RWPE1 (cell line): ENCODE data around the gene THEM4.

Experiments used
- CTCF ChIA-PET: fragments of 350-600 bp; sonication (Branson Sonifier 250); formaldehyde crosslinking; extraction: SDS; loops from one replicate; lab custom pipeline; 2021; lab: Yijun Ruan, JAX
- POLR2A ChIA-PET: fragments of 400-600 bp; formaldehyde crosslinking; extraction: SDS; loops from one replicate; lab custom pipeline; 2020; ENCODE audit warnings: antibody characterized with exemption; ENCODE audit not compliant: low non-redundant PET; lab: Yijun Ruan, JAX
- DNase-seq: peaks from one replicate; pipeline ENCODE4 v3.0.0; 2012; ENCODE audit warnings: low spot score
- H3K27ac ChIP-seq: fragments of 450-650 bp; 2 replicates; pipeline ENCODE4 v1.5.1; 2017
- CTCF ChIP-seq: fragments of 450-650 bp; conservative IDR thresholded peaks from 2 replicates; pipeline ENCODE4 v1.5.1; 2017; ENCODE audit warnings: low read depth, mild to moderate bottlenecking

The THEM4 gene

DNA sequence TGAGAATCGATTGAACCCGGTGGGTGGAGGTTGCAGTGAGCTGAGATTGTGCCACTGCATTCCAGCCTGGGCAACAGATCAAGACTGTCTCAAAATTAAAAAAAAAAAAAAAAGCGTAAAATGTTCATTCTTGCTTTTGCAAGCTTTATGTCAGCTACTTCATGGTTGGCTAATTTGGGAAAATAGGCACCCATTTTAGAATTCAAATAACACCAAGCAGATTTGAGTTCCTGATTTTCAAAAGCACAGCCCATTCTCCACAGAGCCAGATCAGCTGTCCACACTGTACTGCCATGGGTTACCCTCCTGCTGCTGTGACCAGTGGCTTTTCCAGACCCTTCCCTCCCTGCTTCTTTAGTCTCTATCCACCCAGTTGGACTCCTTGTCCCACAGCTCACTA lies 60.2 kb downstream of the THEM4 start:
- H3K27ac ChIP-seq = no peak overlapping the region
- POLR2A ChIA-PET = no interaction called here
- TF ChIP-seq CTCF = no peak
- CTCF ChIA-PET = no interaction called here
- DNase-seq = no peak

DNA sequence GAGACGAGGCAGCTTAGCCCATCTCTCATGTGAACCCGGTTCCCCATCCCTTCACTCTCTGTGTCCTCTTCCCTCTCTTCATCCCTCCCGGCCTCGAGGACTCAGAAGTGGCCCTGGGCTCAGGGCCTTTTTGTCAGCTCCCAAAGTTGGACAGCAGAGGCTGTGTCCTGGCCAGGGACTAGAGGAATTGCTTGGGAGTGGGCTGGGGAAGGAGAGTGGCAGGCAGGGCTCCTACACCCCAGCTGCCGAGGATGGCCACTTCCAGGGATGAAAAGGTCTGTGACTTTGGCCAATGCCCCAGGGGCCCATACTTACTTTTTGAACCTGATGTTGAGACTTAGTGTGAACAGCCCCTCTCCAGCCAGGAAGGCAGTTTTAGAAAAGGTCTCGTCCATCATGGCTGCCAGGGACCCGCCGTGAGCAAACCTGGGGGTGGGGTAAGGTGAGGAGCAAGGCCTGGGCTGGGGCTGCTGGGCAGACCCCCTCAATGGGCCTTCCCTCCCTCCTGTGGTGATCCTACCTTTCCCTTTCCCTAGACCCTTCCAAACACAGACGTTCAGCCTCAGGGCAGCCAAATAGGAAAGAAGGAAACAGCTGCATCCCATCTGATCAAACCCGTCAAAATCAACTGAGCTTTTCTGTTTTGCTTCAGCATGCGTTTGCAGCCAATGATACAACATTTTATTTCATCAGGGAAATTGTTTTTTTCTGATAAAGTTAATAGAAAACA lies 61.3 kb downstream of the THEM4 start:
- ChIA-PET POLR2A (no interaction called here), CTCF (interaction anchor here (1.2 kb wide), 1 partner anchor 12 kb away, joined by 5 read pairs; no protein-coding TSS in a partner anchor)
- H3K27ac ChIP-seq = no peak overlapping the region
- no peak for DNase-seq
- no peak for TF ChIP-seq CTCF

DNA sequence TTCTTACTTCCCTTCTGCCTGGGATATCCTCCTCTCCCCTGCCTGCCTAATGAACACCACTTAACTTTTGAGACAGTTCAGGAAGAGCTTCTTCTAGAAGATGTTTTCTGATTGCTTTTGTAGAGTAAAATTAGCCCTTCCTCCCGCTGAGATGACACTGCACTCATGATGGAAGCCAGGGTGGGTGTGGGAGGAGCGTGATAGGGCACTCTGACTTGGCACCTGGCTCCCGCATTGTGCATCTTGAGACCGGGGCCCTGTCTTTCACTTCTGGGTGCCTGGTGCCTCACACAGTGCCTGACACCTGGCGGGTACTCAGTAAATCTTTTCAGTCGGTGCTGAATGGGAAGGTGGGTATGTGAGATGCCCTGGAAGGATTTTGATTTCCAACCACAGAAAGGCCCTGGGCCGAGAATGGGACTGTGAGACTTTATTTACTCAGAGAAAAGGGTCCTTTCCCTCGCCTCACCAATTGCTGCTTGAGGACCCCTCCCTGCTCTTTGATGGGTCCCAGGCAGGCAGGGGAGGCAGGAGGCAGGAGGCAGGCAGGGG lies 62.5 kb downstream of the THEM4 start:
- POLR2A ChIA-PET = no interaction called here
- no peak overlapping the region for H3K27ac ChIP-seq
- CTCF ChIA-PET = interaction anchor here (0.5 to 1.2 kb wide), 3 partner anchors 10 to 103 kb away, joined by 3 to 10 read pairs (median 5); no protein-coding TSS in a partner anchor
- TF ChIP-seq CTCF = no peak
- no peak for DNase-seq

DNA sequence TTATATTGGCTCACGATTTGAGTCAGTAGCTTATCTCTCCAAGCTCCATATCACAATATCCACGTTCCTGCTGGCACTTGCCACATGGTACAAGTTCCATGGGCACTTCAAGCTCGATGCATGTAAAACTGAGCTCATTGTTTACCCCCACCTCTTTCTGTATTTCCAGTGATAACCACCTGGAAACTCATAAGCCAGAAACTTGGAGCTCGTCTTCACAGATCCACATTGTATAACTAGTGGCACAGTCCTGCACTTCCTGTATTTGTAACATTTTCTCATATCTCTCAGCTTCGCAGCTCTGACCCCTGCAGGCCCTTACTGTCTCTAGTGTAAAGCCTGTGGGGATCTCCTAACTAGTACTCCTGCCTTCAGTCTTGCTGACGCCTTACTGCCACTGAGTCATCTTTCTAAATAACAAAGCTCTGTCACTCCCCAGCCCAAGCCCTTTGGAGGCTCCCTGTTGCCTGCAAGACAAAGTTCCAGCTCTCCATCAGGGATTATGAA lies 63.2 kb downstream of the THEM4 start:
- ChIA-PET CTCF (interaction anchor here (1.2 kb wide), 1 partner anchor 35 kb away, joined by 10 read pairs; no protein-coding TSS in a partner anchor), POLR2A (no interaction called here)
- TF ChIP-seq CTCF = no peak
- no peak overlapping the region for H3K27ac ChIP-seq
- peak; percentile 58 for DNase-seq

- H3K27ac ChIP-seq = no peak overlapping the region
- POLR2A ChIA-PET = interaction anchor here (0.7 kb wide), 1 partner anchor 39 kb away, joined by 4 read pairs; no protein-coding TSS in a partner anchor
- CTCF ChIA-PET = no interaction called here
- no peak for DNase-seq
- no peak for TF ChIP-seq CTCF
Observed at GRCh38 chr1:151843398-151843797, 65.9 kb downstream of the THEM4 start.

GRCh38 chr1:151841141-151841540 lies 68.2 kb downstream of the THEM4 start:
- ChIA-PET CTCF (no interaction called here), POLR2A (no interaction called here)
- peak; percentile 20 for DNase-seq
- TF ChIP-seq CTCF = no peak
- H3K27ac ChIP-seq = no peak overlapping the region
